GM19351 (cell line): Measurements from ENCODE around the gene SPTBN4.

ENCODE experiments used
- ATAC-seq: cut with Tn5 transposase; IDR thresholded peaks from one replicate; pipeline ENCODE4 v1.9.1; 2021; ENCODE audit warnings: mild to moderate bottlenecking, moderate library complexity; ENCODE audit not compliant: unreplicated experiment

The SPTBN4 gene

DNA sequence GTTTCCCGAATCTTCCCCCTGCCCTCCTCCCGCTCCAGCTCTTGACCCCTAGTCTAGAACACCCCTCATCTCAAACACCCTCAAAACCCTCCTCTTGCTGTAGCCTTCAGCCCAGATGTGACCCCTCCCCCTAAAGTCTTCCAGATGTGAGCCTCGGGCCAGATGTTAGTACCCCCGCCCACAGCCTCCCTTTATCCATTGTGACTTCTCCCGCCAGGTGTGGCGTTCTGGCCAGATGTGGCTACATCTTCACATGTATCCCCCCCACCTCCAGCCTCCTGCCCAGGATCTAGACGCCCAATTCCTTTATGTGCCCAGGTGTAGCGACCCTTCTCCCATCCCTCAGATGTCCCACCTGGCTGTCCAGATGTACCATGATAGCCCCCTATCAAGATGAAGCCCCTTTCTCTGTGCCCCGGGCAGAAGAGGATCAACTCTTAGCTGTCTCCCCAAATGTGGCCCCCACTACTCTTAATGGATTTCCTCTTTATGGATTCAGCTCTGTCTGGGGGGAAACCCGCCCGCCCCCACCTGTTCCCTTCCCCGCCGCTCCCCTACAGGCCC, 133.9 kb downstream of the SPTBN4 start:
- no peak for ATAC-seq

DNA sequence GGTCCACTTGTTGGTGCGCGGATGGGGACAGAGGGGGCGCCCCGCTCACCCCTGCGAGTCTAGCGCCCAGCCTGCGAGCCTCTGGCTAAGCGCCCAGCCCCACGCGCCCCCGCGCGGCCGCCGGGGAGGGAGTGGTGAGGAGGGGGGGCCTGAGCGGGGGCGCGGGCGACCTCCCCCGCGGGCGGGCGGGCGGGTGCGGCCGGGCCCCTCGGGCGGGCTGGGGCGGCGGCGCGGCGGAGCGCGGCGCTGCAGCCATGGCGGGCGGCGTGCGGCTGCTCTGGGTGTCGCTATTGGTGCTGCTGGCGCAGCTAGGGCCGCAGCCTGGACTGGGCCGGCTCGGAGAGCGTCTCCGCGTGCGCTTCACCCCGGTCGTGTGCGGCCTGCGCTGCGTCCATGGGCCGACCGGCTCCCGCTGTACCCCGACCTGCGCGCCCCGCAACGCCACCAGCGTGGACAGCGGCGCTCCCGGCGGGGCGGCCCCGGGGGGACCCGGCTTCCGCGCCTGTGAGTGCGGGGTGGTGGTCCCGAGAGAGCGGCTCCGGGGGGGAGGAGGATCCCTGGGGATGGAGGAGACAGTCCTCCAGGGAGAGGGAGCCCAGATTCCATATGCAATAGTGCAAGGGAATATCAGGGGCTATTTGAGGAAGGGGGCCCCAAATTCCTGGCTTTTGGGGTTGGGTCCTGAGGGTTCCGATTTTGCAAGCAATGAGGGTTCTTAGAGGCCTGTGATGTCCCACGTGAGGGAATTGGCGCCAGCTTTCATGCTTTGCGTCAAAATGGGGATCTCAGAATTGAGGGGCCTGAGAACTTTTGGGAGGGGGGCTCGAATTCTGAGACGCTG, 134.6 kb downstream of the SPTBN4 start, which contains the start of gene LTBP4:
Gene LTBP4, plus strand, starts transcription at position 236 of the 841 bp plus-strand sequence. Its CDS starts 19 bp downstream, at position 255.
- ATAC-seq, result no peak

DNA sequence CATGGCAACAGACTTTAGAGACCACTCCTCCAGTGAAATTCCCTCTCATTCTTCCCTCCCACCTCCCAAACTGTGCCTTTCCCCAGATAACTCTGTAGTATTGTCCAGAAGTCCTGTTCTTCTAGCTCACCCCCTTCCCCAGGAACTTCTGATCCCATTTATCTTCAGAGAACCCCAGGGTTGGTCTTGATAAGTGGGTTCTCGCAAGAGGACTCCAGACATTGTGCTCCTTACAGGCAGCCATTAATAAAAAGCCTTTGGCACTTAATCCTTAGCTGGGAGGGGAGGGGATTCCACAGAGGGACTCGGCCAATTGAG, 136.2 kb downstream of the SPTBN4 start:
- no peak for ATAC-seq

DNA sequence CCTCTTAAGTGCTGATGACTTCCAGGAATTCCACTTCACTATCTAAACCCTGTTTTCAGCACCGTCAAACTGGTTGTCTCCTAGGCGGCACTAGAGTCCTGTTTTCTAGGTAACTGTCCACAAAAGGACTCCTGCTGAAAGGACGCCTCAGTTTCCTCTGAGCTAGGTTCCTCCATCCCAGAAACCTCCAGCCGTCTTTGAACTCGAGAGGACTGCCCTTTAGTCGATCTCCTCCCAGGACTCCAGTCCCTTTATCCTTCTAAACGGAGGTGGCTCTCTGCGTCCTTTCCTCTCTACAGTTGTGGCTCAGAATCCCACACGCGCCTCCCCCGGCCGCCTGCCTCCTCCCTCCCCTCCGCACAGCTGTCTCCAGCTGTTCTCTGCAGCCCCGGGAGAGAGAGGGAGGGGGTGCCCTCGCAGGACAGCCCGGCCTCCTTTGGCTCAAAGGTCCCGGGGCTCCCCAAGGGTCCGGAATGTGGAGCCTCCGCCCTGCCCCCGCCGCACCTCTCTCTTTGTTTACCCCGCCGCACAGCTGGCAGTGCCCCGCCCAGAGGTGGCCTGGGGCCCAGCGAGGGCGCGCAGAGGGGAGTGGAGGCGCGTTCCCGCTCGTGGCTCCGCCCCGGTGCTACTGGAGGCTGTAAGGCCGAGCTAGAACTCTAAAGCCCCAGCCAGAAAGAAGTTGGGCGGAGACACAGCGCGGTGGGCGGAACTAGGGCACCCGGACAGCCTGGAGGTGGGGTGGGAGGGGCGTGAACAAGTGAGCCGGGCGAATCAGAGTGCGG, 136.8 kb downstream of the SPTBN4 start:
- peak; percentile 75 for ATAC-seq

DNA sequence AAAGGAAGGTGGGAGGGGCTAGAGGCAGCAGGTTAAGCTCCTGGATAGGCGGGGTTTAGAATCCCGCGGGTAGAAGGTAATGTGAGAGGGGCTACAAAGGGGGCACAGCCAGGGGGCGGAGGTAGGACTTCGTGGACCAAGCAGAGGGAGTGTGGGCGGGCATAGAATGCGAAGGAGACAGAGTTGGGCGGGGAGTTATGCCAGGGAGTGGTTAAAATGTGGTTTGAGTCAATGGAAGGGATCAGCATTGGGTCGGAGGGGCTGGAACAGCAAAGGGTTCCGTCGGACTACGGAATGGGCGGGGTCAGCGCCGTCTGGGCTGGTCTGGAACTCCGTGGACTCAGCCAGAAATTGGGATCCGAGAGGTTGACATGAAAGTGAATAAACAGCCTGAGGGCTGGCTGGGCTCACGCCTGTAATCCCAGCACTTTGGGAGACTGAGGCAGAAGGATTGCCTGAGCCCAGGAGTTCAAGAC, 137.4 kb downstream of the SPTBN4 start:
- no peak for ATAC-seq

DNA sequence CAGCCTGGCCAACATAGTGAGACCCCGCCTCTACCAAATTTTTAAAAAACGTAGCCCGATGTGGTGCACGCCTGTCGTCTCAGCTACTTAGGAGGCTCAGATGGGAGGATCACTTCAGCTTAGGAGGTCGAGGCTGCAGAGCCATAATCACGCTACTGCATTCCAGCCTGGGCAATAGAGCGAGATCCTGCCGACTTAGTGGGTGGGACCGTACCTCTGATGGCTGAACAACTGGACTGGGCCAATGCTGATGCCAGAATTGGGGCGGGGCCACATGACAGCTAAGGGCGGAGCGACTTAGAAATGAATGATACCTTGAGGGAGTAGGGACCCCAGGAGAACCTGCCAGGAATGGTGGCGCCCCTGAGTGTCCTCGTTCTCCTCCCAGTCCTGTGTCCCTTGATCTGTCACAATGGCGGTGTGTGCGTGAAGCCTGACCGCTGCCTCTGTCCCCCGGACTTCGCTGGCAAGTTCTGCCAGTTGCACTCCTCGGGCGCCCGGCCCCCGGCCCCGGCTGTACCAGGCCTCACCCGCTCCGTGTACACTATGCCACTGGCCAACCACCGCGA, 137.9 kb downstream of the SPTBN4 start:
- no peak for ATAC-seq

DNA sequence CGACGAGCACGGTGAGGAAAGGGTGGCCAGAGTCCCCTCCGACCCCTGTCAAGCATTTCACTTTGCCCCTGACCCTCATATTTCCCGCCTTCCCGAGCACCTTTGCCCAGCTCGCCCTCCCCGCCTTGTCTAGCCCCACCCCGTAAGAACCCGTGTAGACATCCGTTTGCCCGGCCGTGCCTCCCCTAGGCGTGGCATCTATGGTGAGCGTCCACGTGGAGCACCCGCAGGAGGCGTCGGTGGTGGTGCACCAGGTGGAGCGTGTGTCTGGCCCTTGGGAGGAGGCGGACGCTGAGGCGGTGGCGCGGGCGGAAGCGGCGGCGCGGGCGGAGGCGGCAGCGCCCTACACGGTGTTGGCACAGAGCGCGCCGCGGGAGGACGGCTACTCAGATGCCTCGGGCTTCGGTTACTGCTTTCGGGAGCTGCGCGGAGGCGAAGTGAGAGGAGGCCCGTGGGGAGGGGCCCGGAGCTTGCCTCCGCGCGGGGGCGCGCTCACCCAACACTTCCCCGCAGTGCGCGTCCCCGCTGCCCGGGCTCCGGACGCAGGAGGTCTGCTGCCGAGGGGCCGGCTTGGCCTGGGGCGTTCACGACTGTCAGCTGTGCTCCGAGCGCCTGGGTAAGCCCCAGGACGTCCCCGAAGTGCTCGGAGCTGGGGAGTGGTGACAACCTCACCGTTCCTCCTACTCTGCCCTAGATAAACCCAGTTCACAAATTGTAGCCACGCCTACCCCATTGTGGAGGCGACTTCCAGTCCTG, 138.6 kb downstream of the SPTBN4 start:
- no peak for ATAC-seq

DNA sequence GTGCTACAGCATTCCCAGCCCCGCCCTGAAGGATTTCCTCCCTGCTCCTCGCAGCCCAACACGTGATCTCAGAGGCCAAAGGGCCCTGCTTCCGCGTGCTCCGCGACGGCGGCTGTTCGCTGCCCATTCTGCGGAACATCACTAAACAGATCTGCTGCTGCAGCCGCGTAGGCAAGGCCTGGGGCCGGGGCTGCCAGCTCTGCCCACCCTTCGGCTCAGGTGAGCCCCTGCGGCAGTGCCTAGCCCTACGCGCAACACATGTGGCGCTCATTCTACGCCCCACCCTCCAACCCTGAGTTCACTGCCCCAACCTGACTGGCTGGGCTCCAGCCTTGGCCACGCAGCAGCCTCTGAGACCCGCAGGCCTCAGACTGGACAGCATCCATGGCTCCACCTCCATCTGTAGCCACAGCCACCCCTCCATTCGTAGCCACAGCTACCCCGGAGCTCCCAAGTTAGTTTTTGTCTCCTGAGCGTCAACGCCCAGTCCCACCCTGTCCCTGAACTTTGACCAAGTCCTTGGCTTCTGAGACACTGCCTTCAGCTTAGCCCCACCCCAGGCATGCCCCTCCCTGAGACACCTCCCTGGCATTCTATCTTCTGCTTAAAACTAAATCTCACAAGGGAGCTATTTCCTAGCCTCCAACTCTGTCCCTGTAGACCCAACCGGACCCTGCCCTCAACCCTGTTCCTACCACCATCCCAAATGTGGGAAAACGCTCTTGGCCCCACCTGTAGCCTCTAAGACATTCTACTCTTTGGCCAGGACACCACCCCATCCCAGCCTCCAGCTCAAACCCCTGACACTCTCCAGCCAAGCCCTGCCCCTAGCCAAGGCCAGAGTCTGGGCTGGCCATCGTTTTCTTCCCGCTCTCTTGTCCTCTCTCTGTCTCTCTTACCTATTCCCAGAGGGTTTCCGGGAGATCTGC, 140.8 kb downstream of the SPTBN4 start:
- ATAC-seq, result no peak

DNA sequence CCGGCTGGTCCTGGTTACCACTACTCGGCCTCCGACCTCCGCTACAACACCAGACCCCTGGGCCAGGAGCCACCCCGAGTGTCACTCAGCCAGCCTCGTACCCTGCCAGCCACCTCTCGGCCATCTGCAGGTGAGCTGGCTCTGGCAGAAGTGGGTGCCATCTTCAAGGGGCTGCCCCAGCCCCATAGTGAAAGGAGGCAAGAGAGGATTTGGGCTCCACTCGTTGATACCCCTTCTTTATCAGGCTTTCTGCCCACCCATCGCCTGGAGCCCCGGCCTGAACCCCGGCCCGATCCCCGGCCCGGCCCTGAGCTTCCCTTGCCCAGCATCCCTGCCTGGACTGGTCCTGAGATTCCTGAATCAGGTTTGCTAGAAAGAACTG, 141.4 kb downstream of the SPTBN4 start:
- ATAC-seq, result no peak

DNA sequence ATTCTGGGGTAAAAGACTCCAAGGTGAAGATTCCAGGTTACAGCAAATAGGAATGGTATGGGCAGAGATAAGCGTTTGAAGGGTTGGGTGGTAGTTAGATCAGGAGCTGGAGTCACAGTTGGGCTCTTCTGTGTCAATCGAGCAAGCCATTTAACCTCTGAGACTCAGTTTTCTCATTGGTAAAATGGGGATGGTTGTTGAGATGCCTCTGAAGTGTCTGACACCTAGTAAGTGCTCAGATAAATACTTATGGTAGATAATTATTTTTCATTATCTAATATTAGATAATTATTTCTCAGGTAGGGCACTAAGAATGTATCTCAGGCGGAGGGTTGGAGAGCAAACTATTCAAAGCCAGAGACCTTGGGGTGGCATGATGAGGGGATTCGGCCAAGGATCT, 142.2 kb downstream of the SPTBN4 start:
- no peak for ATAC-seq

DNA sequence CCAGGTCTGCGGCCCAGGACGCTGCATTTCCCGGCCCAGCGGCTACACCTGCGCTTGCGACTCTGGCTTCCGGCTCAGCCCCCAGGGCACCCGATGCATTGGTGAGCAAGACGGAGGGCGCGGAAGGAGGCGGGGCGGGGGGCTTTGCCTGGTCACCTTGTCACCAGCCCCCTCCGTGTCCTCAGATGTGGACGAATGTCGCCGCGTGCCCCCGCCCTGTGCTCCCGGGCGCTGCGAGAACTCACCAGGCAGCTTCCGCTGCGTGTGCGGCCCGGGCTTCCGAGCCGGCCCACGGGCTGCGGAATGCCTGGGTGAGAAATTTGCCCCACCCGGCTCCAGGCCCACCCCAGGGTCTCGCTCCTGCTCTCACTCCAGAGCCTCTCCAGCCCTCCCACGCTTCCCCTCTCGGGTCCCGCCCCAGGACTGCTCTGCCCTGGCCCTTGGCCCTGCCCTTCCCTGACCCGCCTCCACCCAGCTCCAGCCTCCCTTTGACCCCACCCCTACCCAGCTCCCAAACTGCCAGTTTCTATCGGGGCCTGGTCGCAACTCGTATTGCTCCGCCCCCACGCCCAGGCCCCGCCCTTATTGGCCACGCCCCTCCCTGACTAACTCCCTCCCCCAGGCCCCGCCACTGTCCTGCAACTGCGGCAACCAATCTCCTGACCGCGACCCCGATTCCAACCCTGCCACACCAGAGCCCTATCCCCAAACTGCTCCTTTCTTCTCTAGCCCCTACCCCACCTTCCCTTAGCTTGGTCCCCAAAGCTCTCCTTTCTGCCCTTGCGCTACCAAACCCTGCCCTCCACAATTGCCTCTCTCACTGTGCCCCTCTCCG, 143.0 kb downstream of the SPTBN4 start:
- peak; percentile 57 for ATAC-seq

DNA sequence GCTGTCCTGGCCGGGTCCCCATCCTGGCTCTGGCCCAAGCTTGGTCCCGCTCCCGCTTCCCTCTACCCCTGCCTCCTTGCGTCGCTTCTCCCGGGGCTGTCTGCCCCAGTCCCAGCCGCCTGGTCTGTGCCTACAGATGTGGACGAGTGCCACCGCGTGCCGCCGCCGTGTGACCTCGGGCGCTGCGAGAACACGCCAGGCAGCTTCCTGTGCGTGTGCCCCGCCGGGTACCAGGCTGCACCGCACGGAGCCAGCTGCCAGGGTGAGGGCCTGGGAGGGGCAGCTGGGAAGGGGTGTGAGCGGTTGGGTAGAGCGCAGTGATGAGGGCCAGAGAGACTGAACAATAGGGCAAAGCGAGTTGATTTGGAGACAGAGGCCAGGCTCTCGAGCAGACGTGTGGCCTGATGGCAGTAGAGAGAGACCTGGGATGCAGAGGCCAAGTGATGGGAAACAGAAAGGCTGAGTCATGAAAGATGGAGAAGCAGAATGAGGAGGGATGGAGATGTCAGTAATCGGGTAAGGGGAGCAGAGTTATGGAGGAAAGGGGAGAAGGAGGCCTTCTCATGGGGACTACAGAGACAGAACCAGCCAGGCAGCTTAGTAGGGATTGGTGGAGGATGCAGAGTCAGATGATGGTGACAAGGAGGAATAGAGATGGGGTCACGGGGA, 143.7 kb downstream of the SPTBN4 start:
- no peak for ATAC-seq

DNA sequence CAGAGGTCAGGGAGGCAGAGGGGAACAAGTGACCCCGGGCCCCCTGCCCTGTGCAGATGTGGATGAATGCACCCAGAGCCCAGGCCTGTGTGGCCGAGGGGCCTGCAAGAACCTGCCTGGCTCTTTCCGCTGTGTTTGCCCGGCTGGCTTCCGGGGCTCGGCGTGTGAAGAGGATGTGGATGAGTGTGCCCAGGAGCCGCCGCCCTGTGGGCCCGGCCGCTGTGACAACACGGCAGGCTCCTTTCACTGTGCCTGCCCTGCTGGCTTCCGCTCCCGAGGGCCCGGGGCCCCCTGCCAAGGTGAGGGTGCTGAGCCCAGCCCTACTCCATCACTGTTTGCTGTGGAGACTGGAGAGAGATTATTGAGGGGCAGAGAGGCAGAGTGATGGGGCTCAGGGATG, 144.3 kb downstream of the SPTBN4 start:
- no peak for ATAC-seq

DNA sequence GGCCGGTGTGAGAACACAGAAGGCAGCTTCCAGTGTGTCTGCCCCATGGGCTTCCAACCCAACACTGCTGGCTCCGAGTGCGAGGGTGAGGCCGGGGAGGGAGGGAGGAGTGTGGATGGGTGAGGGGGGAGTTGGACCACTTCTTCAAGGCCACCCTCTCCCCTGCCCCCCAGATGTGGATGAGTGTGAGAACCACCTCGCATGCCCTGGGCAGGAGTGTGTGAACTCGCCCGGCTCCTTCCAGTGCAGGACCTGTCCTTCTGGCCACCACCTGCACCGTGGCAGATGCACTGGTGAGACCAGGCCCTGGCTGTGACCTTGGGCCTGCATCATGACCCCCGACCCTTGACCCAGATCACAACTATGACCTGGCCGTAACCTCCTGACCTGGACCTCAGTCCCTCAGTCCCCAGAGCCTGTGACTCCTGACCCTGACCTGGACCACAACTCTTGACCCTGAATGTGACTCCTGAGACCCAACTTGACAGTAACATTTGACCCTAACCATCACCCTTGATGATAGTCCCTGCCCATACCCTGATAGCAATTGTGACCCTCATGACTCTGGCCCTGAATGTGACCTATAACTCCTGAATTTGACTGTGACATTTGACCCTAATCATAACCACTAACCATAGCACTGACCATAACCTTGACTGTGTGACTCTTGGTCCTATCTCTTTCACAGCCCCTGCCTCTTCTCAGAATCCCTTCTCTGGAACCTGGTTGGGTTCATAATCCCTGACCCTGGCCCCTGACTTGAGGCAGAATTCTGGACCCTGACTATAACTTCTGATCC, 145.3 kb downstream of the SPTBN4 start:
- no peak for ATAC-seq

DNA sequence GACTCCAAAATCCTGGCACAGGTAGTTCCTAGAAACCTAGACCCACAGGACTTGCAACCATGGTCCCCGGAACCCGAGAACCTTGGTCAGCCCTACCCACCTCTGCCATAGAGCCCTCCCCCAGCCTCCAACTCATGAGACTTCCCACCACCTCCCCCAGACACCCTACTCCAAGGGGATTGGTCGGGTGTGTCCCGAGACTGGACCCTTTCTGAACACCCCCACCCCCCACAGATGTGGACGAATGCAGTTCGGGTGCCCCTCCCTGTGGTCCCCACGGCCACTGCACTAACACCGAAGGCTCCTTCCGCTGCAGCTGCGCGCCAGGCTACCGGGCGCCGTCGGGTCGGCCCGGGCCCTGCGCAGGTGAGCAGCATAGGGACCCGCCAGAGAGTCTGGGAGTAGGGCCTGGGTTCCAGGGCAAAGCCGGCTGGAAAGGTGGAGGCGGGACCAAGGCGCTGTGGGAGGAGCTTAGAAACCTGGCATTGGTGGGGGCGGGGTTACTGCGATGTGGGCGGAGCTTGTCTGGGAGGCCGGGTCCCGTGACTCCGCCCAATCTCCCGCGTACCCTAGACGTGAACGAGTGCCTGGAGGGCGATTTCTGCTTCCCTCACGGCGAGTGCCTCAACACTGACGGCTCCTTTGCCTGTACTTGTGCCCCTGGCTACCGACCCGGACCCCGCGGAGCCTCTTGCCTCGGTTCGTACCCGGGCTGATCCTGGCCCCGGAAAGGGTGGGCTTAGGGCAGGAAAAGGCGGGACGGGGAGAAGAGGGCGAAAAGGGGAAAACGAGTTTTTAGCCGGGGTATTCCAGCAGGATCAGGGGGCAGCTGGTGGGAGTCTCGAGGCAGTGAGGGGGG, 146.3 kb downstream of the SPTBN4 start:
- ATAC-seq, result no peak
